ENCODE results near the gene APBA2. TPM values are rescaled to one million over a fixed set of nuclear protein-coding genes. Genes with fewer than 3 reads are reported as not detected.

Gene APBA2
- total and polyA plus RNA-seq, 2 of the 4 experiments (the other 2 are of a cell fraction), result 21.7 to 33.0 TPM

GRCh38 chr15:29100486-29101000, 214.8 kb downstream of the APBA2 start:
- DNase-seq, result no peak
- no peak for TF ChIP-seq RCOR1 (IDR thresholded peaks at IDR 0.05; ENCODE audit: insufficient replicate concordance, low read length)
- no peak for TF ChIP-seq CEBPB (IDR thresholded peaks at IDR 0.05; ENCODE audit: low read depth, low read length)
- no peak for TF ChIP-seq RFX5 (IDR thresholded peaks at IDR 0.05; ENCODE audit: low read depth, low read length)
- no peak for TF ChIP-seq MAZ (IDR thresholded peaks at IDR 0.05; ENCODE audit: borderline replicate concordance, low read depth, low read length)
- TF ChIP-seq RAD21 (IDR thresholded peaks at IDR 0.05; ENCODE audit: low read length), result no peak
- TF ChIP-seq ELK1 (IDR thresholded peaks at IDR 0.05; ENCODE audit: borderline replicate concordance, low read depth, low read length), result no peak
- TF ChIP-seq, protein P1, sequence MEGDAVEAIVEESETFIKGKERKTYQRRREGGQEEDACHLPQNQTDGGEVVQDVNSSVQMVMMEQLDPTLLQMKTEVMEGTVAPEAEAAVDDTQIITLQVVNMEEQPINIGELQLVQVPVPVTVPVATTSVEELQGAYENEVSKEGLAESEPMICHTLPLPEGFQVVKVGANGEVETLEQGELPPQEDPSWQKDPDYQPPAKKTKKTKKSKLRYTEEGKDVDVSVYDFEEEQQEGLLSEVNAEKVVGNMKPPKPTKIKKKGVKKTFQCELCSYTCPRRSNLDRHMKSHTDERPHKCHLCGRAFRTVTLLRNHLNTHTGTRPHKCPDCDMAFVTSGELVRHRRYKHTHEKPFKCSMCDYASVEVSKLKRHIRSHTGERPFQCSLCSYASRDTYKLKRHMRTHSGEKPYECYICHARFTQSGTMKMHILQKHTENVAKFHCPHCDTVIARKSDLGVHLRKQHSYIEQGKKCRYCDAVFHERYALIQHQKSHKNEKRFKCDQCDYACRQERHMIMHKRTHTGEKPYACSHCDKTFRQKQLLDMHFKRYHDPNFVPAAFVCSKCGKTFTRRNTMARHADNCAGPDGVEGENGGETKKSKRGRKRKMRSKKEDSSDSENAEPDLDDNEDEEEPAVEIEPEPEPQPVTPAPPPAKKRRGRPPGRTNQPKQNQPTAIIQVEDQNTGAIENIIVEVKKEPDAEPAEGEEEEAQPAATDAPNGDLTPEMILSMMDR (conservative IDR thresholded peaks at IDR 0.05; ENCODE audit: low read depth, low read length), result no peak
- TF ChIP-seq NFE2L2 (IDR thresholded peaks at IDR 0.05; ENCODE audit: low read depth, low read length), result no peak
- TF ChIP-seq POLR2A (IDR thresholded peaks at IDR 0.05; ENCODE audit: low read depth, low read length), result no peak
- no peak for TF ChIP-seq CHD1 (IDR thresholded peaks at IDR 0.05; ENCODE audit: low read depth, low read length)
- TF ChIP-seq, protein P2, sequence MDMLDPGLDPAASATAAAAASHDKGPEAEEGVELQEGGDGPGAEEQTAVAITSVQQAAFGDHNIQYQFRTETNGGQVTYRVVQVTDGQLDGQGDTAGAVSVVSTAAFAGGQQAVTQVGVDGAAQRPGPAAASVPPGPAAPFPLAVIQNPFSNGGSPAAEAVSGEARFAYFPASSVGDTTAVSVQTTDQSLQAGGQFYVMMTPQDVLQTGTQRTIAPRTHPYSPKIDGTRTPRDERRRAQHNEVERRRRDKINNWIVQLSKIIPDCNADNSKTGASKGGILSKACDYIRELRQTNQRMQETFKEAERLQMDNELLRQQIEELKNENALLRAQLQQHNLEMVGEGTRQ (IDR thresholded peaks at IDR 0.05; ENCODE audit: low read depth, low read length), result no peak
- TF ChIP-seq MAFK (IDR thresholded peaks at IDR 0.05; ENCODE audit: low read depth, low read length), result no peak
- TF ChIP-seq MXI1 (IDR thresholded peaks at IDR 0.05; ENCODE audit: borderline replicate concordance, low read depth, low read length), result no peak
- no TSS peak for BruUV-seq (replicated peaks)

More at GRCh38 chr15:29100486-29101000, 214.8 kb downstream of the APBA2 start:
- no peak overlapping the region for H4K8ac ChIP-seq (ENCODE audit: low read depth in 2 of 2, low read length in 2 of 2)
- H3K4me2 ChIP-seq (ENCODE audit: low read depth, low read length), result no peak overlapping the region
- no peaks in the 10 kb centered on the region for H3K27me3 ChIP-seq (ENCODE audit: control insufficient read depth, insufficient read depth, low read length)
- no peak overlapping the region for H2BK120ac ChIP-seq (ENCODE audit: low read depth, low read length)
- H3K36me3 ChIP-seq (ENCODE audit: control insufficient read depth, insufficient read depth, low read length), result peaks cover 6% of the 10 kb centered on the region
- H3K4ac ChIP-seq (ENCODE audit: low read depth, low read length), result no peak overlapping the region
- intact Hi-C loops (cut with micrococcal nuclease) (no loop called here), in situ Hi-C loops (cut with MboI; ENCODE audit: low sequenced_read_pairs) (loop anchor here (5.0 kb wide), 1 partner anchor 218 kb away; no protein-coding TSS in a partner anchor), dilution Hi-C loops (cut with HindIII; ENCODE audit: low sequenced_read_pairs, unreplicated experiment) (no loop called here)
- ATAC-seq (ENCODE audit: low read depth), result no peak
- no peak overlapping the region for H2BK5ac ChIP-seq (ENCODE audit: low read depth, low read length, poor library complexity, severe bottlenecking)
- H3K9ac ChIP-seq (ENCODE audit: low read depth, low read length), result no peak overlapping the region
- no peak overlapping the region for H2AK9ac ChIP-seq (replicated peaks; ENCODE audit: low read depth, low read length, poor library complexity)
- ChIA-PET POLR2A (ENCODE audit: unreplicated experiment) (no interaction called here), CTCF (interaction anchor here (0.8 kb wide), 1 partner anchor 10 kb away, joined by 3 read pairs; no protein-coding TSS in a partner anchor)
- no peaks in the 10 kb centered on the region for H3K79me1 ChIP-seq (ENCODE audit: low read depth in 1 of 2, low read length in 2 of 2)
- H4K5ac ChIP-seq (ENCODE audit: low read depth, low read length), result no peak overlapping the region
- H4K91ac ChIP-seq (ENCODE audit: insufficient read depth, low read depth, low read length), result no peak overlapping the region
- H2BK20ac ChIP-seq (ENCODE audit: low read depth, low read length), result no peak overlapping the region
- no peak overlapping the region for H2BK15ac ChIP-seq (ENCODE audit: low read depth, low read length)
- H3K9me3 ChIP-seq (ENCODE audit: control insufficient read depth, insufficient read depth, low read length), result no peaks in the 10 kb centered on the region
- H3K4me3 ChIP-seq (ENCODE audit: insufficient read depth, low read depth, low read length), result no peak overlapping the region
- no peak overlapping the region for H3K18ac ChIP-seq (ENCODE audit: low read depth, low read length)
- no peaks in the 10 kb centered on the region for H3K4me1 ChIP-seq (ENCODE audit: control insufficient read depth, insufficient read depth, low read length)
- no peak overlapping the region for H3K56ac ChIP-seq (ENCODE audit: extremely low read depth, insufficient read depth, low read length)
- H3K23ac ChIP-seq (ENCODE audit: low read depth, low read length), result no peak overlapping the region
- H2AK5ac ChIP-seq (ENCODE audit: low read depth, low read length), result no peak overlapping the region
- 80% methylated on average over 2 of the region's 7 CpGs; no CpG with 5 or more reads in 1 of the 2 experiments for WGBS, 2 experiments (ENCODE audit: extremely low coverage in 2 of 2, insufficient read length in 1 of 2)
- H2AFZ ChIP-seq (replicated peaks; ENCODE audit: low read length, poor library complexity), result no peak overlapping the region
- no peak overlapping the region for H3K14ac ChIP-seq (replicated peaks; ENCODE audit: low read depth, low read length)
- no peaks in the 10 kb centered on the region for H4K20me1 ChIP-seq (ENCODE audit: insufficient read depth, low read length)
- no peaks in the 10 kb centered on the region for H3K9me1 ChIP-seq (ENCODE audit: insufficient read depth, low read length)
- H3K27ac ChIP-seq (ENCODE audit: insufficient read depth, low read length), result no peak overlapping the region
